ENCODE data around the gene ADAMTS17.

The ADAMTS17 gene

GRCh38 chr15:100060276-100060926 is 281.4 kb downstream of the ADAMTS17 start:
- no peak for TF ChIP-seq POLR2AphosphoS5 (IDR thresholded peaks at IDR 0.05; ENCODE audit: low read depth, low read length)
- no peak for TF ChIP-seq TAF1 (IDR thresholded peaks at IDR 0.05; ENCODE audit: borderline replicate concordance, low read depth, low read length)
- TF ChIP-seq POLR2A (IDR thresholded peaks at IDR 0.05; ENCODE audit: low read depth, low read length): no peak
- DNase-seq (ENCODE audit: insufficient read length): no peak
- no peak for FAIRE-seq

- FAIRE-seq: no peak
- no peak for DNase-seq (ENCODE audit: insufficient read length)
- TF ChIP-seq POLR2AphosphoS5 (IDR thresholded peaks at IDR 0.05; ENCODE audit: low read depth, low read length) (no peak), TAF1 (IDR thresholded peaks at IDR 0.05; ENCODE audit: borderline replicate concordance, low read depth, low read length) (no peak), POLR2A (IDR thresholded peaks at IDR 0.05; ENCODE audit: low read depth, low read length) (no peak)
These were observed 282.3 kb downstream of the ADAMTS17 start for GRCh38 chr15:100059521-100059920.

GRCh38 chr15:100059094-100059493 is 282.7 kb downstream of the ADAMTS17 start:
- no peak for FAIRE-seq
- TF ChIP-seq POLR2A (IDR thresholded peaks at IDR 0.05; ENCODE audit: low read depth, low read length) (no peak), TAF1 (IDR thresholded peaks at IDR 0.05; ENCODE audit: borderline replicate concordance, low read depth, low read length) (no peak)
- DNase-seq (ENCODE audit: insufficient read length): no peak

GRCh38 chr15:100058458-100058857 is 283.3 kb downstream of the ADAMTS17 start:
- DNase-seq (ENCODE audit: insufficient read length): no peak
- no peak for FAIRE-seq
- TF ChIP-seq POLR2AphosphoS5 (IDR thresholded peaks at IDR 0.05; ENCODE audit: low read depth, low read length) (no peak), TAF1 (IDR thresholded peaks at IDR 0.05; ENCODE audit: borderline replicate concordance, low read depth, low read length) (no peak), POLR2A (IDR thresholded peaks at IDR 0.05; ENCODE audit: low read depth, low read length) (no peak)

- FAIRE-seq (no peak), DNase-seq (ENCODE audit: insufficient read length) (no peak)
- TF ChIP-seq TAF1 (IDR thresholded peaks at IDR 0.05; ENCODE audit: borderline replicate concordance, low read depth, low read length) (no peak), POLR2AphosphoS5 (IDR thresholded peaks at IDR 0.05; ENCODE audit: low read depth, low read length) (no peak), POLR2A (IDR thresholded peaks at IDR 0.05; ENCODE audit: low read depth, low read length) (no peak)
These were observed 284.5 kb downstream of the ADAMTS17 start for GRCh38 chr15:100057281-100057680.

GRCh38 chr15:100056411-100057072 is 285.2 kb downstream of the ADAMTS17 start:
- no peak for FAIRE-seq

GRCh38 chr15:100055821-100056220 is 286.0 kb downstream of the ADAMTS17 start:
- no peak for FAIRE-seq
- no peak for DNase-seq (ENCODE audit: insufficient read length)
- TF ChIP-seq POLR2A (IDR thresholded peaks at IDR 0.05; ENCODE audit: low read depth, low read length) (no peak), POLR2AphosphoS5 (IDR thresholded peaks at IDR 0.05; ENCODE audit: low read depth, low read length) (no peak), TAF1 (IDR thresholded peaks at IDR 0.05; ENCODE audit: borderline replicate concordance, low read depth, low read length) (no peak)

More at GRCh38 chr15:100056411-100057072, 285.2 kb downstream of the ADAMTS17 start:
- DNase-seq (ENCODE audit: insufficient read length): no peak
- TF ChIP-seq POLR2AphosphoS5 (IDR thresholded peaks at IDR 0.05; ENCODE audit: low read depth, low read length) (no peak), POLR2A (IDR thresholded peaks at IDR 0.05; ENCODE audit: low read depth, low read length) (no peak), TAF1 (IDR thresholded peaks at IDR 0.05; ENCODE audit: borderline replicate concordance, low read depth, low read length) (no peak)

GRCh38 chr15:100054539-100054938 is 287.2 kb downstream of the ADAMTS17 start:
- FAIRE-seq (no peak), DNase-seq (ENCODE audit: insufficient read length) (no peak)
- TF ChIP-seq POLR2A (IDR thresholded peaks at IDR 0.05; ENCODE audit: low read depth, low read length) (no peak), POLR2AphosphoS5 (IDR thresholded peaks at IDR 0.05; ENCODE audit: low read depth, low read length) (no peak), TAF1 (IDR thresholded peaks at IDR 0.05; ENCODE audit: borderline replicate concordance, low read depth, low read length) (no peak)

- no peak for FAIRE-seq
- TF ChIP-seq POLR2A (IDR thresholded peaks at IDR 0.05; ENCODE audit: low read depth, low read length): no peak
- no peak for DNase-seq (ENCODE audit: insufficient read length)
These were observed 288.2 kb downstream of the ADAMTS17 start for GRCh38 chr15:100053474-100054121.

- DNase-seq (ENCODE audit: insufficient read length): no peak
- no peak for TF ChIP-seq TAF1 (IDR thresholded peaks at IDR 0.05; ENCODE audit: borderline replicate concordance, low read depth, low read length)
- no peak for TF ChIP-seq POLR2AphosphoS5 (IDR thresholded peaks at IDR 0.05; ENCODE audit: low read depth, low read length)
- no peak for TF ChIP-seq POLR2A (IDR thresholded peaks at IDR 0.05; ENCODE audit: low read depth, low read length)
- FAIRE-seq: no peak
These were observed 288.9 kb downstream of the ADAMTS17 start for GRCh38 chr15:100052716-100053473.
